Naive B cell (primary cell): ENCODE data around the gene KLF16. TPM values are rescaled to one million over a fixed set of nuclear protein-coding genes. Genes with fewer than 3 reads are reported as not detected.

ENCODE experiments used
- ATAC-seq, 2 donors: fragments of 150-1000 bp; cut with Tn5 transposase; 2 replicates each; pipeline ENCODE4 v1.10.0; 2021; ENCODE audit warnings: low read depth in 2 of 2, mild to moderate bottlenecking in 2 of 2, moderate library complexity in 2 of 2
- DNase-seq: peaks from one replicate; pipeline ENCODE4 v3.0.0; 2022
- H3K27ac Mint-ChIP-seq, 6 donors: one replicate each; pipeline ENCODE4 v1.8.0; 2020 to 2022; ENCODE audit warnings: mild to moderate bottlenecking in 6 of 6, mixed read lengths in 6 of 6, moderate library complexity in 5 of 6, inconsistent platforms in 2 of 6
- H3K27me3 Mint-ChIP-seq, 3 donors: one replicate each; pipeline ENCODE4 v1.8.0; 2021 to 2022; ENCODE audit warnings: mixed read lengths in 3 of 3, mild to moderate bottlenecking in 1 of 3
- H3K36me3 Mint-ChIP-seq, 2 donors: one replicate each; pipeline ENCODE4 v1.8.0; 2020 to 2022; ENCODE audit warnings: mixed read lengths in 2 of 2, inconsistent platforms in 1 of 2, mild to moderate bottlenecking in 1 of 2
- H3K4me1 Mint-ChIP-seq, 3 donors: one replicate each; pipeline ENCODE4 v1.8.0; 2020 to 2022; ENCODE audit warnings: mixed read lengths in 3 of 3, inconsistent platforms in 1 of 3, mild to moderate bottlenecking in 1 of 3, moderate library complexity in 1 of 3
- H3K4me3 Mint-ChIP-seq, 8 donors: one replicate each; pipeline ENCODE4 v1.8.0; 2020 to 2022; ENCODE audit warnings: mild to moderate bottlenecking in 8 of 8, mixed read lengths in 8 of 8, moderate library complexity in 8 of 8, inconsistent platforms in 2 of 8
- H3K9me3 Mint-ChIP-seq, 7 donors: one replicate each; pipeline ENCODE4 v1.8.0; 2020 to 2022; ENCODE audit warnings: mixed read lengths in 7 of 7, mild to moderate bottlenecking in 5 of 7, inconsistent platforms in 2 of 7, moderate library complexity in 1 of 7
- polyA plus RNA-seq, 6 donors: library from polyadenylated mRNA; unstranded; fragments of 300-500 nt; fragmentation: Illumina TruSeq; gene quantifications; one replicate each; pipeline ENCODE4 v1.2.3, GENCODE V29; 2021; ENCODE audit warnings: low read depth in 6 of 6

Gene KLF16
- polyA plus RNA-seq, 6 donors from 2014 or later = 0.43 to 1.4 (median 0.70) TPM

DNA sequence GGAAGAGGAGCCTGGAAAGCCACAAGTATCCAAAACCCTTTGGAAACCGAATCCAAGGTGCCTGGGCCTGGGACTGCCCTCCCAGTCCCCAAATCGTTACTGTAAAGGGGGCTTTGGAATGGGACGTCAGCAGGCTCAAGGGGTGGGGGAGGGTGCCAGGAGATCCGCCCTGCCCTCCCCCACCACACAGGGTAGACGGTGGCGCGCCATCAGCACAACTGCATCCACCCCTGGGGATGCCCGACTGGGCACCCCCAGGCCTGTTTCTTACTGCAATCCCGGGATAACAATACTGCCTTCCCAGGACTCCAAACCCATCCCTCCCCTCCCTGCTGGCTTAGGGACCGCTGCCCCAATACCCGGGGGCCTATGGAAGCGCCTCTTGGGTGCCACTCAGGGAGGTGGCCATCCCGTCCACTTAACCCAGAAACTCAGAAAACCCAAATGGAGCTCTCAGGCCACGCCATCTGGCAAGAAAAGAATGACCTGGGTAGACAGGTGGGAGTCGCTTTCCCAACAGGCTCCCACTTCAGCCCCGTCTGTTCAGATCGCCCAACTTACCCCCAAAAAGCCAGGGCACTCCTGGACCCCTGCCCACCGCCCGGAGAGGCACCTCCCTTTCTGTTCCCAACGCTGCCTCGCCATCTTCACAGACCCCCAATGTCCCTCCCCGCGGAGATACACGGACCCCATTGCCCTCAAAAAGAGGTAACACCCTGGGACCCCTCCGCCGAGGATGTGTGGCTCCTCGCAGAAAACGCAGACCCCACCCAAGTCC, 2.4 kb downstream of the KLF16 start:
- H3K27me3 Mint-ChIP-seq = no peaks in the 10 kb centered on the region
- peak overlapping the region; percentile 53 to 98 (median 96) for H3K4me3 Mint-ChIP-seq
- H3K36me3 Mint-ChIP-seq = no peaks in the 10 kb centered on the region
- DNase-seq (no peak), ATAC-seq (no peak)
- no peaks in the 10 kb centered on the region for H3K9me3 Mint-ChIP-seq
- H3K4me1 Mint-ChIP-seq = peaks cover 39 to 55% (median 53%) of the 10 kb centered on the region in 3 donors
- H3K27ac Mint-ChIP-seq = peak overlapping the region in 5 of 6 donors; percentile 15 to 97 (median 67)

DNA sequence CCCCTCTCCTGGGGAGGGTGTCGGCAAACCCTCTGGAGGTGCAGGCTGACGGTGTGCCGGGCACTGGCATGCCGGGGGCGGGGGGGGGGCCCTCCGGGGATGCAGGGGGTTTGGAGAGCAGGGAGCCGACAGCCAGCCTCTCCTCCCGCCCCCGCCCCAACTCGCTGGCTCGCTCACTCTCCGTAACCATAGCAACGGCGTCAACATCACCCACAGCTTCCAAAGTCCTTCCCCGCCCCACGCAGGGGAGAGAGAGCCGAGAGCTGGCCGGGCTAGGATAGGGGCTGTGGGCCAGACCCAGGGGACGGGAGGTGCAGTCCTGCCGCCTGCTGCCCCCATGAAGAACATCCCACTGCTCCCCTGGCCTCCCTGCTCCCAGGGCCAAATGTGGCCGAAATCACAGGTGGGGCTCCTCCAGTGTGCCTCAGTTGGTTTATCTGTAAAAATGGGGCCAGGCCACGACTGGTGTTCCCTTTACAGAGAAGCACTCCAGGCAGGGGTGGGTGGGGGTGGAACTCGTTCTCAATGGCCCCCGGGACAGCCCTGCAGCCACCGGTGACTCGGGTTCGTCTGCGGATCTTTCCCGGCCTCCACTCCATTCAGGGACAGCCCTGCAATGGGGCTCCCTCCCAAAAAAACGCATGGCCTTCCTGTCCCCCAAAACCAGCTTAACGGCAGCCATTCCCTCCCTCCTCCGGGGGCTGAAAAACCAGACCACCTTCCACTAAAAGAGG, 3.2 kb downstream of the KLF16 start:
- no peaks in the 10 kb centered on the region for H3K27me3 Mint-ChIP-seq
- no peaks in the 10 kb centered on the region for H3K36me3 Mint-ChIP-seq
- H3K27ac Mint-ChIP-seq = peak overlapping the region in 3 of 6 donors; percentile 54 to 97 (median 57)
- ATAC-seq = no peak
- no peaks in the 10 kb centered on the region for H3K9me3 Mint-ChIP-seq
- peaks cover 46 to 61% (median 58%) of the 10 kb centered on the region in 3 donors for H3K4me1 Mint-ChIP-seq
- no peak for DNase-seq
- H3K4me3 Mint-ChIP-seq = peak overlapping the region in 2 of 8 donors; percentile 18 to 56

DNA sequence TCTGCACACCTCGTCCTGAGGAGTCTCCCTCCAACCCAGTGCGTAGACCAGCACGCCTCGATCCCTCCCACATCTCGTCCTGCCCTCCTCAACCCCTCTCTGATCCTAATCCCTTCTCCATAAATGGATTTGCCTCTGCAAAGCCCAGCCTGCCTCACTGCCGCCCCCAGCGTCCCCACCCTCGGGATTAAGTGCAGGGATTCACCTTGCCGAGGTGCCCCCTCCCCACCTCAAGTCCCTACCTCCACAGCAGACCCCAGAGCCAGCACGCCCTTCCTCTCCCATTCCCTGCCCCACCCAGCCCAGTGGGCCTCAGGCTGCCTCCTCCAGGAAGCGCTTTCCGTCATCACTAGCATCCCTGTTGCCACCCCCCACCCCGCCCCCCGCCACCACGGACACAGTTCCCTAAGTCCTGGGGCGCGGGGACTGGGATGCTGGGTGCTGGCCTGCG, 4.0 kb downstream of the KLF16 start:
- Mint-ChIP-seq H3K4me1 (peaks cover 48 to 67% (median 63%) of the 10 kb centered on the region in 3 donors), H3K36me3 (no peaks in the 10 kb centered on the region), H3K4me3 (peak overlapping the region in 5 of 8 donors; percentile 42 to 87 (median 65)), H3K9me3 (no peaks in the 10 kb centered on the region), H3K27me3 (no peaks in the 10 kb centered on the region), H3K27ac (peak overlapping the region in 5 of 6 donors; percentile 14 to 97 (median 88))
- DNase-seq (no peak), ATAC-seq (no peak)

DNA sequence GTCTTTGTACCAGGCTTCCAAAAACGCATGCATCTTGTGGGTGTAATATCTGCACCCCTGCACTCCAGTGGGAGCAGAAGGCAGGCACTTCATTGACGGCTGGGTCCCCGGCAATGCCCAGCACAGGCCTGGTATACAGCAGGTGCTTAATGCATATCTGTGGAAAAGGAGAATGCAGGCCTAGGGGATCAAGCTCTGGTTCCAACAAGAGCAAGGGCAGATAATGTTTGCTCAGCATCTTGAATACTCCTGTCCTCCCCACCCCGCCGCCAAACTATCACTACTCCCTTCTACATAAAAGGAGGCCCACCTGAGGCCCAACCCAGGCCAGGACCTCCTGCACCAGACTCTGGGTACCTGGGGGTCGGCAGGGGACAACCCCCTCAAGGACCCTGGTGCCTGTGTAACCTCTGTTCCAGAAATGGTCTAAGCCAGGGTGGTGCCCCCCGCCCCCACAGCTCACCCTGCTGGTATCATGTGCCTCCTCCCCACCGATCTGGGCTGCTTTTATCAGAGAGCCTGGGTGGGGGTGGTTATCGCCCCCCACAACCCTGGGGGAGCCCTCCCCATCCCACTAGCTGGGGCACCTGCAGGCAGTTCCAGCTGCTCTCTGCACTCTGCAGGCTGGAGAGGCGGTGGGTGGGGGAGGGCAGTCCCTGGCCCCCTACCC, 4.8 kb downstream of the KLF16 start:
- Mint-ChIP-seq H3K9me3 (no peaks in the 10 kb centered on the region), H3K27me3 (no peaks in the 10 kb centered on the region), H3K4me1 (peaks cover 49 to 68% (median 63%) of the 10 kb centered on the region in 3 donors), H3K36me3 (no peaks in the 10 kb centered on the region), H3K27ac (peak overlapping the region in 4 of 6 donors; percentile 66 to 97 (median 80)), H3K4me3 (peak overlapping the region in 7 of 8 donors; percentile 39 to 87 (median 75))
- DNase-seq (no peak), ATAC-seq (no peak)

DNA sequence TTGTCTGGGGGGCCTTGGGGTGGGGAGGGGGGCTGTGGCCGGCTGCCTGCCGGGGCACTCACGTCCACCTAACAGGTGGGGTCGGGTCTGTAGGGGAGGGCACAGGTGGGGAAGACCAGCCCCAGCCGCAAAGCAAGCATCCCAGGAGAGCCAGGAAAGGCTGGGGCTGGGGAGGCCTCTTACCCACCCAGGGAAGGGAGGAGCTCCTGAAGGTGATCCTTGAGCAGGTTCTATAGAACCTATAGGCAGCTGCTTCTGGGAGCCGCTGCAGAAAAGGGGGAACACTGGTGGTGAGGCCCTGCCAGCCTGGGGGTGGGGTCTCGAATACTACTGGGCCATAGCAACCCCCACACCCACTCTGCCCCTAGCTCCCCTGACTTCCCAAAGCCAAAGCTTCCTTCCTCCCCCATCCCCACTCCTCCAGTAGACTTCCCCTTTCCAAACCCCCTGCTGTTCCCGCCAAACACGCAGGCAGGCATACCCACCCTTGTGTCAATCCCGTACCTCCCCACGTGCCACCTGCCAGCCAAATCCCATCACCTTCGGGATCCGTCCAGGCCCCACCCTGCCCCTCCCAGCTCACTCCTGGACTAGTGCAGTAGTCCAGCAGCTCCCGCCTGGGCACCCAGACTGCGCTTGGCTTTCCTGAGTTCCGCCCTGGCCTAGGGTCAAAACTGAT, 5.6 kb downstream of the KLF16 start:
- H3K27ac Mint-ChIP-seq = peak overlapping the region in 5 of 6 donors; percentile 67 to 97 (median 87)
- peaks cover 53 to 74% (median 71%) of the 10 kb centered on the region in 3 donors for H3K4me1 Mint-ChIP-seq
- no peak for ATAC-seq

DNA sequence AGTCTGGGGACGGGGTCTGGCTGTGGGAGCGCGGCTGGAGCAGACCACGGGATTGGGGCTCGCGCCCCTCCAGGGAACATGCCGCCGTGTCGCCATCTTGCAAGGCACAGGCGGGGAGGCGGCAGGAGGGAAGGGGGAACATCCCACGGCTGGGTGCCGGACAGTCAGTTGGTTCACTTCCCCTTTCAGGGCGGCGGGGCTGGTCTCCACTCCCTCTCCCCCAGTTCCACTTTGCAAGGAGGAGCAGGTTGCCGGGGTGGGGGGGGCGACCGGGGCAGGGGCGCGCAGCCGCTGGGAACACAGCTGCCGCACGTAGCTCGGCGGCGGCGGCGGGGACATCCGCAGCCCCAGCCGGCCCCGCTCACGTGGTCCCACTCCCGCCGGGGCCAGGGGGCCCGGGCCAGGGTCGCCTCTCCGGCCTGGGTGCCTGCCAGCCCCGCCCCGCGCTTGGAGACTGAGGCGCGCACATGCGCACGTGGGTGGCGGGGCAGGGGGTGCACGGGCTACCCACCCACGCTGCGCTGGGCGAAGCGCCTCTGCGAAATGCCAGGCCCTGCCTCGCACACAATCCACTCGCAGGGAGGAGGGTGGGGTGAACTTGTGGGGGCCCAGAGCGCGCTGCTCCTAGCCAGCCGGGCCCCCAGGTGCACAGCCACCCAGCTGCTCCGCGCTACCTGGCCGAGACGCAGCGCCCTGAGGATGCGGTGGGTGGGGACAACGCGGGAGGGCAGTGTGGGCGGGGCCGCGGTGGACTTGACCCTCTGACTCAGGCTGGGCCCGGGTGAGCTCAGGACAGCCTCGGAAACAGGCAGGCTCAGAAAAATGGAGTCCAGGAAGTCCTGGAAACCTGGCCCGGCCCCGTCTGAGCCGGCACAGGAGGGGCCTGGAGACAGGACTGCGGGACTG, 6.4 kb downstream of the KLF16 start:
- DNase-seq (peak; percentile 79), ATAC-seq (peak; percentile 62 to 63)
- H3K4me3 Mint-ChIP-seq = peak overlapping the region; percentile 80 to 90 (median 85)
- H3K9me3 Mint-ChIP-seq = no peaks in the 10 kb centered on the region
- H3K27ac Mint-ChIP-seq = peak overlapping the region in 5 of 6 donors; percentile 68 to 91 (median 75)
- H3K36me3 Mint-ChIP-seq = no peaks in the 10 kb centered on the region
- H3K27me3 Mint-ChIP-seq = no peaks in the 10 kb centered on the region
- peaks cover 49 to 74% (median 67%) of the 10 kb centered on the region in 3 donors for H3K4me1 Mint-ChIP-seq

More for the DNA sequence above, 5.6 kb downstream of the KLF16 start:
- Mint-ChIP-seq H3K27me3 (no peaks in the 10 kb centered on the region), H3K9me3 (no peaks in the 10 kb centered on the region), H3K36me3 (no peaks in the 10 kb centered on the region), H3K4me3 (peak overlapping the region; percentile 56 to 87 (median 76))
- DNase-seq = no peak

DNA sequence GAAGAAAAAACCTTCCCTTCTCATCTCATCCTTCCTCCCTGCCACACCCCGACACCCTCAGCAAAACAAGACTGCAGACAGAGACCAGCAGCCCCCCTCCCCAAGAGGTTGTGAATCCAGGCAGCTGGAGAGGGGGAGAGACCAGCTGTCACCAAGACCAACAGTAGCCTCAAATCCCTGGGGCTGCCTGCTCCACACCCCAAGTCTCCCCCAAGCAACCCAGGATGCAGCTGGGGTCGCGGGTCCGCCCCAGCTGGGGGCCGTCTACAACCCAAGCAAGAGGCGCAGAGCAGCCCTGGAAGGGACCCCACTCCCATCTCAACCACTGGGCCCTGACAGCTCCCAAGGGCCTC, 7.1 kb downstream of the KLF16 start:
- Mint-ChIP-seq H3K36me3 (no peaks in the 10 kb centered on the region), H3K4me3 (peak overlapping the region; percentile 80 to 90 (median 85)), H3K4me1 (peaks cover 44 to 70% (median 61%) of the 10 kb centered on the region in 3 donors), H3K27ac (peak overlapping the region in 4 of 6 donors; percentile 75 to 91 (median 84)), H3K9me3 (no peaks in the 10 kb centered on the region), H3K27me3 (no peaks in the 10 kb centered on the region)
- no peak for ATAC-seq
- DNase-seq = no peak

DNA sequence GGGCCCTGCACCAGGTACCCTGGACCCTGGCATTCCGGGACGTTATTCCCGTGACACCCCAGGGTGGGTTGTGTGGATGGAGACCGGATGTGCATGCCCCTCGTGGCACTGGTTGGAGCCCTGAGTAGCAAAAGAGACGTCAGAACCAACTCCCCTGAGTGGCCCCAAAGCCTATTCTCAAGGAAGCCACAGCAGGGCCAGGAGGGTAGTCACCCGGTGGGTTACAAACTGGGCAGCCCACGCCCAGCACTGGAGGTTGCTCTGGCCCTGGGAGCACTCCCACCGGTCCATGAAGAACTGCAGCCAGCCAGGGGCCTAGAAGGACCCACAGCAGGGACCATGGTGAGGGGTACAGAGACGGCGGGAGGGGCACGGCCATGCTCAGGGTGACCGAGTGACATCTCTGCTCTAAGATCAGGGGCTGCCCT, 7.5 kb downstream of the KLF16 start:
- DNase-seq (no peak), ATAC-seq (no peak)
- Mint-ChIP-seq H3K4me3 (peak overlapping the region; percentile 80 to 90 (median 85)), H3K36me3 (no peaks in the 10 kb centered on the region), H3K4me1 (peaks cover 46 to 70% (median 59%) of the 10 kb centered on the region in 3 donors), H3K9me3 (no peaks in the 10 kb centered on the region), H3K27me3 (no peaks in the 10 kb centered on the region), H3K27ac (peak overlapping the region in 5 of 6 donors; percentile 75 to 91 (median 90))

DNA sequence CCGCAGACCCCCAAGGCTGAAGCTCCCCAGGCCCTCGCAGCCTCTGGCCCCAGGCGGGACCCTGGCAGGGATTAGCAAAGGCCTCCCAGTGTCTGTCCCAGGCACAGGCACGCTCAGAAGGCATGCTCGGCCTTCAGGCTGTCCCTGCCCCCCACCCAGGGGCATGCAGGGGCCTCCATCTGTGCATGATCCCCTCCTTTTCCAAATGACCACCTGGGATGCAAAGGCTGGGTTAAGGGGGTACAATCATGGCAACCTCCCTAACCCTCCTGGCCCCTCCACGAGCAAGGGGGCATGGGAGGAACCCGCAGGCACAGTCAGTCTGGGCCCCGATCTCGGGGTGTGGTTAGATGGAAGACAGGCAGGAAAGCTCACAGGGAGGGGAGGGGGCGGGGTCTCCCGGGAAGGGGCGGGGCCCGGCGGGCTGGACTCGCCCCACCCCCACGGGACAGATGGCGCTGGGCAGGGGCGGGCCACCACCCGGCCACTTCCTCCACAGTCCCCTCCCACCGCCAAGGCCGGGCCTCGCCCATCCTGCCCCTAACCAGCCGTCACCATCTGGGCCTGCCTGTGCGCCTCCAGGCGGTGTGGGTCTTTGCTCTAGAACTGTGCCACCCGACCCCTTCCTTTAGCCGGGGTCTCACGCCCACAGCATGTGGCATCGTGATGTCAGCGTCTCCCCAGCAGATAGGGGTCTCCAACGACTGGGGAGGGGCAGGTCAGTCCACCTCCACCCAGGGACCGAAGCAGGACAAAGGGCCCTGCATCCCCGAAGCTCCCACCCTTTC, 8.1 kb downstream of the KLF16 start:
- DNase-seq = peak; percentile 63
- Mint-ChIP-seq H3K27me3 (no peaks in the 10 kb centered on the region), H3K36me3 (no peaks in the 10 kb centered on the region), H3K4me3 (peak overlapping the region; percentile 80 to 90 (median 85)), H3K4me1 (peaks cover 50 to 74% (median 59%) of the 10 kb centered on the region in 3 donors), H3K27ac (peak overlapping the region; percentile 65 to 91 (median 85)), H3K9me3 (no peaks in the 10 kb centered on the region)
- ATAC-seq = peak; percentile 36 to 39

DNA sequence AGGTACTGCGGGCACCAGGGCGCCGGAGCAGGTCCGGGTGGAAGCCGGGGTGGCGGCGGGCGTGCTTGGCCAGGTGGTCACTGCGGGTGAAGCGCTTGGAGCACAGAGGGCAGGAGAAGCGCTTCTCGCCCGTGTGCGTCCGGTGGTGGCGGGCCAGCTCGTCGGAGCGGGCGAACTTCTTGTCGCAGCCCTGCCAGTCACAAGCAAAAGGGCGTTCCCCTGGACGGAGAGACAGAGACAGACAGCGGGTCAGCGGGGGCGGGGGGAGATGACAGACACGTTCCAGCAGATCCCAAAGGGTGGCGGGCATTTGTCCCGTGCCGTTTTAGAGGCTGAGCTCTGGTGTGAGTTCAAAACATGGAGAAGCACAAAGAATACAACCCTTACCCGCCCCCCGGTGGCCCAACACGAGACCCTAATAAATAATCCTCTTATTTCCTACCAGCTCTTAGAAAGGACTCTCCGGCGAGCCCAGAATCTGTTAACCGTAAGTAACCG, 8.8 kb downstream of the KLF16 start:
- Mint-ChIP-seq H3K27ac (peak overlapping the region in 3 of 6 donors; percentile 47 to 86 (median 75)), H3K27me3 (no peaks in the 10 kb centered on the region), H3K9me3 (no peaks in the 10 kb centered on the region), H3K4me3 (peak overlapping the region; percentile 53 to 87 (median 72)), H3K4me1 (peaks cover 53 to 78% (median 62%) of the 10 kb centered on the region in 3 donors), H3K36me3 (no peaks in the 10 kb centered on the region)
- no peak for ATAC-seq
- DNase-seq = no peak

DNA sequence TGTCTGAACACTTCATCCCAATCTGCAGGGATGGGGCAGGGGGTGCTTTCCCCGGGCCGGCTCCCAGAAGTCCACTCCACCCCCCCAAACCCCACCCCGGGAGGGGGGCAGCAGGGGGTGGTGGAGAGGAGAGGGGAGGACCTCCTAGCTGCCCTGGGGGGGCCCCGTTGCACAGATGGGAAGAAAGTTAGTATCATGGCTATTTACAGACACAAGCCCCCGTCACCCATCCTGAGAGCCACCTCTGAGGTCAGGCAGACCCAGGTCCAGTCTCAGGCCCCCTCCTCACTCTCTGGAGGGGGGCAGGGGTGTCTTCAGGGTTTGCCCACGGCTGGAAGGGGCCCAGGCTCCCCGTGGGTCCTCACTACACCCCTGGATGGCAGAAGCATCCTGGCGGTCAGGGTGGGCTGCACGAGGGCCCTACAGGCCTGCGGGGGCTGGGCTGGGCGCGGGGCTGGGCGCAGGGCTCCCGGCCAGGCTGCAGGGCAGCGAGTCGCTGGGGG, 9.3 kb downstream of the KLF16 start:
- H3K4me1 Mint-ChIP-seq = peaks cover 50 to 73% (median 62%) of the 10 kb centered on the region in 3 donors
- ATAC-seq (no peak), DNase-seq (no peak)
- no peaks in the 10 kb centered on the region for H3K27me3 Mint-ChIP-seq
- no peaks in the 10 kb centered on the region for H3K9me3 Mint-ChIP-seq
- H3K27ac Mint-ChIP-seq = no peak overlapping the region
- no peak overlapping the region for H3K4me3 Mint-ChIP-seq
- no peaks in the 10 kb centered on the region for H3K36me3 Mint-ChIP-seq
